GM12878 (cell line): Measurements from ENCODE around the gene IRF8. TPM values are rescaled to one million over a fixed set of nuclear protein-coding genes. Genes with fewer than 3 reads are reported as not detected.

Experiments used
- CBFB ChIP-seq: IDR thresholded peaks from 2 replicates; pipeline ENCODE4 v1.6.1; 2016; ENCODE audit warnings: antibody characterized with exemption, low read depth
- CREM ChIP-seq: IDR thresholded peaks from 2 replicates; pipeline ENCODE4 v1.6.1; 2014; ENCODE audit warnings: antibody characterized with exemption, low read depth
- E2F8 ChIP-seq: fragments of 450-650 bp; IDR thresholded peaks from 2 replicates; pipeline ENCODE4 v1.6.1; 2018; ENCODE audit warnings: mild to moderate bottlenecking, low read depth, moderate library complexity; ENCODE audit not compliant: partially characterized antibody
- EGR1 ChIP-seq, 2 experiments: IDR thresholded peaks; 1 replicate in 1 of 2; 2 replicates in 1 of 2; pipeline ENCODE4 v1.6.1; 2011 to 2012; ENCODE audit warnings: low read depth in 2 of 2, low read length in 2 of 2, borderline replicate concordance in 1 of 2, mild to moderate bottlenecking in 1 of 2, moderate library complexity in 1 of 2
- FOXK2 ChIP-seq: fragments of 450-650 bp; IDR thresholded peaks from 2 replicates; pipeline ENCODE4 v1.6.1; 2017; ENCODE audit warnings: mild to moderate bottlenecking, moderate library complexity
- MTA3 ChIP-seq: IDR thresholded peaks from 2 replicates; pipeline ENCODE4 v1.6.1; 2012; ENCODE audit warnings: low read length, inconsistent platforms, borderline replicate concordance
- PAX8 ChIP-seq: fragments of 450-650 bp; IDR thresholded peaks from 2 replicates; pipeline ENCODE4 v1.6.1; 2017; ENCODE audit warnings: mild to moderate bottlenecking, moderate library complexity
- POLR2AphosphoS5 ChIP-seq: IDR thresholded peaks from 2 replicates; pipeline ENCODE4 v1.6.1; 2011; ENCODE audit warnings: mild to moderate bottlenecking, low read length, inconsistent platforms
- RELB ChIP-seq: fragments of 450-650 bp; IDR thresholded peaks from 2 replicates; pipeline ENCODE4 v1.6.1; 2017; ENCODE audit warnings: low read depth, mild to moderate bottlenecking, moderate library complexity
- SMAD1 ChIP-seq: fragments of 450-650 bp; IDR thresholded peaks from 2 replicates; pipeline ENCODE4 v1.6.1; 2018; ENCODE audit warnings: mild to moderate bottlenecking, low read depth; ENCODE audit not compliant: partially characterized antibody
- SP1 ChIP-seq: IDR thresholded peaks from one replicate; pipeline ENCODE4 v1.6.1; 2011; ENCODE audit warnings: low read depth, low read length
- TARDBP ChIP-seq: IDR thresholded peaks from 2 replicates; pipeline ENCODE4 v1.6.1; 2016; ENCODE audit warnings: borderline replicate concordance
- TBL1XR1 ChIP-seq: IDR thresholded peaks from 2 replicates; pipeline ENCODE4 v1.6.1; 2012; ENCODE audit warnings: low read depth, low read length, improper control_type of control experiment
- YY1 ChIP-seq: IDR thresholded peaks from 2 replicates; pipeline ENCODE4 v1.6.1; 2011; ENCODE audit warnings: low read depth, mild to moderate bottlenecking, low read length
- polyA plus RNA-seq, 11 experiments: library from polyadenylated mRNA; depleted of rRNA in 4 of 11; unstranded in 6 of 11; stranded (reverse) in 5 of 11; fragments of >200 nt; fragmentation: Nextera tagmentation in 4 of 11; fragmentation: Illumina TruSeq in 1 of 11; extraction: Ambion mirVana in 4 of 11; extraction: Trizol in 1 of 11; gene quantifications; 1 replicate in 1 of 11; 2 replicates in 10 of 11; pipeline versions ENCODE4 v1.2.1 to v1.2.3, GENCODE V29; 2011 to 2016; ENCODE audit warnings: inconsistent platforms in 2 of 11, missing spikeins in 2 of 11, low read depth in 1 of 11
- total RNA-seq, 4 experiments: library from RNA; depleted of rRNA in 3 of 4; stranded (reverse); fragments of >200 nt in 3 of 4; fragmentation: Illumina TruSeq in 1 of 4; extraction: Trizol in 1 of 4; gene quantifications; 2 replicates each; pipeline versions ENCODE4 v1.2.1 to v1.2.3, GENCODE V29; 2013 to 2021
- TF ChIP-seq, protein P1 (sequence below): fragments of 450-650 bp; IDR thresholded peaks from 2 replicates; pipeline ENCODE4 v1.6.1; 2016; ENCODE audit warnings: mild to moderate bottlenecking
- TF ChIP-seq, protein P2 (sequence below): IDR thresholded peaks from 2 replicates; pipeline ENCODE4 v1.6.1; 2011; ENCODE audit warnings: borderline replicate concordance, low read depth, mild to moderate bottlenecking, moderate library complexity, low read length; ENCODE audit not compliant: insufficient read depth, poor library complexity, severe bottlenecking
- TF ChIP-seq, protein P3 (sequence below): fragments of 450-650 bp; IDR thresholded peaks from 2 replicates; pipeline ENCODE4 v1.6.1; 2018; ENCODE audit warnings: borderline replicate concordance, mild to moderate bottlenecking; ENCODE audit not compliant: partially characterized antibody
- TF ChIP-seq, protein P4 (sequence below): IDR thresholded peaks from 2 replicates; pipeline ENCODE4 v1.6.1; 2012; ENCODE audit warnings: low read depth, low read length, improper control_type of control experiment

The IRF8 gene
- total and polyA plus RNA-seq, 10 of the 15 experiments (the other 5 are each of a cell fraction or from before 2014, with no cell fraction given), result 17.1 to 237 (median 172) TPM

- TF ChIP-seq RELB (no peak; the same call in 1 of the 2 replicates), SP1 (no peak), EGR1 (IDR thresholded peaks at IDR 0.05; ENCODE audit: borderline replicate concordance in 1 of 2, low read depth in 2 of 2, low read length in 2 of 2) (peak in 1 of 2 experiments; percentile 11; a peak in 1 of 3 replicates), MTA3 (peak; percentile 84; the same call in 1 of the 2 replicates), TBL1XR1 (no peak), POLR2AphosphoS5 (no peak; the same call in 1 of the 2 replicates), SMAD1 (no peak), E2F8 (no peak), CBFB (no peak), YY1 (no peak), FOXK2 (no peak), TARDBP (no peak), PAX8 (no peak), CREM (no peak)
- TF ChIP-seq, protein P1, sequence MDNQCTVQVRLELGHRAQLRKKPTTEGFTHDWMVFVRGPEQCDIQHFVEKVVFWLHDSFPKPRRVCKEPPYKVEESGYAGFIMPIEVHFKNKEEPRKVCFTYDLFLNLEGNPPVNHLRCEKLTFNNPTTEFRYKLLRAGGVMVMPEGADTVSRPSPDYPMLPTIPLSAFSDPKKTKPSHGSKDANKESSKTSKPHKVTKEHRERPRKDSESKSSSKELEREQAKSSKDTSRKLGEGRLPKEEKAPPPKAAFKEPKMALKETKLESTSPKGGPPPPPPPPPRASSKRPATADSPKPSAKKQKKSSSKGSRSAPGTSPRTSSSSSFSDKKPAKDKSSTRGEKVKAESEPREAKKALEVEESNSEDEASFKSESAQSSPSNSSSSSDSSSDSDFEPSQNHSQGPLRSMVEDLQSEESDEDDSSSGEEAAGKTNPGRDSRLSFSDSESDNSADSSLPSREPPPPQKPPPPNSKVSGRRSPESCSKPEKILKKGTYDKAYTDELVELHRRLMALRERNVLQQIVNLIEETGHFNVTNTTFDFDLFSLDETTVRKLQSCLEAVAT, result peak; percentile 25; the same call in 1 of the 2 replicates
- TF ChIP-seq, protein P2, sequence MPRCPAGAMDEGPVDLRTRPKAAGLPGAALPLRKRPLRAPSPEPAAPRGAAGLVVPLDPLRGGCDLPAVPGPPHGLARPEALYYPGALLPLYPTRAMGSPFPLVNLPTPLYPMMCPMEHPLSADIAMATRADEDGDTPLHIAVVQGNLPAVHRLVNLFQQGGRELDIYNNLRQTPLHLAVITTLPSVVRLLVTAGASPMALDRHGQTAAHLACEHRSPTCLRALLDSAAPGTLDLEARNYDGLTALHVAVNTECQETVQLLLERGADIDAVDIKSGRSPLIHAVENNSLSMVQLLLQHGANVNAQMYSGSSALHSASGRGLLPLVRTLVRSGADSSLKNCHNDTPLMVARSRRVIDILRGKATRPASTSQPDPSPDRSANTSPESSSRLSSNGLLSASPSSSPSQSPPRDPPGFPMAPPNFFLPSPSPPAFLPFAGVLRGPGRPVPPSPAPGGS, result no peak
- TF ChIP-seq, protein P3, sequence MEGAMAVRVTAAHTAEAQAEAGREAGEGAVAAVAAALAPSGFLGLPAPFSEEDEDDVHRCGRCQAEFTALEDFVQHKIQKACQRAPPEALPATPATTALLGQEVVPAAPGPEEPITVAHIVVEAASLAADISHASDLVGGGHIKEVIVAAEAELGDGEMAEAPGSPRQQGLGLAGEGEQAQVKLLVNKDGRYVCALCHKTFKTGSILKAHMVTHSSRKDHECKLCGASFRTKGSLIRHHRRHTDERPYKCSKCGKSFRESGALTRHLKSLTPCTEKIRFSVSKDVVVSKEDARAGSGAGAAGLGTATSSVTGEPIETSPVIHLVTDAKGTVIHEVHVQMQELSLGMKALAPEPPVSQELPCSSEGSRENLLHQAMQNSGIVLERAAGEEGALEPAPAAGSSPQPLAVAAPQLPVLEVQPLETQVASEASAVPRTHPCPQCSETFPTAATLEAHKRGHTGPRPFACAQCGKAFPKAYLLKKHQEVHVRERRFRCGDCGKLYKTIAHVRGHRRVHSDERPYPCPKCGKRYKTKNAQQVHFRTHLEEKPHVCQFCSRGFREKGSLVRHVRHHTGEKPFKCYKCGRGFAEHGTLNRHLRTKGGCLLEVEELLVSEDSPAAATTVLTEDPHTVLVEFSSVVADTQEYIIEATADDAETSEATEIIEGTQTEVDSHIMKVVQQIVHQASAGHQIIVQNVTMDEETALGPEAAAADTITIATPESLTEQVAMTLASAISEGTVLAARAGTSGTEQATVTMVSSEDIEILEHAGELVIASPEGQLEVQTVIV, result no peak
- TF ChIP-seq, protein P4, sequence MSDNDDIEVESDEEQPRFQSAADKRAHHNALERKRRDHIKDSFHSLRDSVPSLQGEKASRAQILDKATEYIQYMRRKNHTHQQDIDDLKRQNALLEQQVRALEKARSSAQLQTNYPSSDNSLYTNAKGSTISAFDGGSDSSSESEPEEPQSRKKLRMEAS, result no peak
These were observed 2.9 kb downstream of the IRF8 start (continued) for GRCh38 chr16:85901773-85902365.
